PC-3 (cell line): ENCODE data around the gene UQCRQ. TPM values are rescaled to one million over a fixed set of nuclear protein-coding genes. Genes with fewer than 3 reads are reported as not detected.
"Not testable (repeated sequence)": the region's sequence is repeated elsewhere in the genome, so short reads cannot be mapped to it uniquely, and the experiment has no call there.

Experiments
- ATAC-seq: fragments of 200-7000 bp; cut with Tn5 transposase; 2 replicates; pipeline ENCODE4 v1.9.1; 2020; ENCODE audit warnings: mild to moderate bottlenecking, moderate library complexity
- BruUV-seq: library from RNA; stranded (reverse); fragments of 400-500 nt; replicated peaks from 2 replicates; lab custom pipeline; 2021; lab: Mats Ljungman, UMichigan
- CTCF ChIA-PET: fragments of 300-600 bp; sonication (Branson Sonifier 250); formaldehyde crosslinking; loops from one replicate; lab custom pipeline; 2022; ENCODE audit warnings: antibody characterized with exemption; lab: Charles Lee
- POLR2A ChIA-PET: fragments of 300-600 bp; sonication (Branson Sonifier 250); formaldehyde crosslinking; loops from one replicate; lab custom pipeline; 2022; ENCODE audit warnings: antibody characterized with exemption; ENCODE audit not compliant: unreplicated experiment; lab: Charles Lee
- DNase-seq: peaks from one replicate; pipeline ENCODE4 v3.0.0-alpha.2; 2015
- H2AFZ ChIP-seq: fragments of 300-600 bp; sonication (generic); 2 replicates; pipeline ENCODE4 v1.6.0; 2016; ENCODE audit warnings: antibody characterized with exemption, low read length
- H3F3A ChIP-seq: fragments of 300-600 bp; sonication (generic); one replicate; pipeline ENCODE4 v1.6.0; 2017; ENCODE audit warnings: antibody characterized with exemption, low read length, control low read depth, mild to moderate bottlenecking; ENCODE audit not compliant: unreplicated experiment
- H3K27ac ChIP-seq: fragments of 300-600 bp; sonication (generic); 2 replicates; pipeline ENCODE4 v1.5.1; 2016; ENCODE audit warnings: mild to moderate bottlenecking, low read length
- H3K27me3 ChIP-seq: fragments of 300-600 bp; sonication (generic); 2 replicates; pipeline ENCODE4 v1.6.1; 2016; ENCODE audit warnings: low read length, mixed read lengths
- H3K36me3 ChIP-seq: fragments of 300-600 bp; sonication (generic); 2 replicates; pipeline ENCODE4 v1.6.1; 2016; ENCODE audit warnings: low read depth, mixed run types, low read length, mixed read lengths
- H3K4me1 ChIP-seq: fragments of 300-600 bp; sonication (generic); 2 replicates; pipeline ENCODE4 v1.5.1; 2016; ENCODE audit warnings: low read length; ENCODE audit not compliant: insufficient read depth
- H3K4me2 ChIP-seq: fragments of 300-600 bp; sonication (generic); 2 replicates; pipeline ENCODE4 v1.6.0; 2016; ENCODE audit warnings: low read length
- H3K4me3 ChIP-seq: fragments of 300-600 bp; sonication (generic); 2 replicates; pipeline ENCODE4 v1.5.1; 2016; ENCODE audit warnings: mild to moderate bottlenecking, low read length, mixed read lengths
- H3K79me2 ChIP-seq: fragments of 300-600 bp; sonication (generic); 2 replicates; pipeline ENCODE4 v1.6.1; 2017; ENCODE audit warnings: low read length, mixed read lengths
- H3K9ac ChIP-seq: fragments of 300-600 bp; sonication (generic); 2 replicates; pipeline ENCODE4 v1.6.0; 2016; ENCODE audit warnings: mild to moderate bottlenecking, low read length
- H3K9me2 ChIP-seq: fragments of 300-600 bp; sonication (generic); replicated peaks from 2 replicates; pipeline ENCODE4 v1.6.1; 2016; ENCODE audit warnings: mixed run types, low read length, mixed read lengths
- H3K9me3 ChIP-seq: fragments of 300-600 bp; sonication (generic); 2 replicates; pipeline ENCODE4 v1.6.1; 2016; ENCODE audit warnings: low read length, mixed read lengths
- H4K20me1 ChIP-seq: fragments of 300-600 bp; sonication (generic); 2 replicates; pipeline ENCODE4 v1.6.1; 2016; ENCODE audit warnings: low read length, mixed read lengths
- EZH2 ChIP-seq: fragments of 300-600 bp; sonication (generic); IDR thresholded peaks from one replicate; pipeline ENCODE4 v1.6.1; 2017; ENCODE audit warnings: antibody characterized with exemption, mild to moderate bottlenecking, low read length; ENCODE audit not compliant: unreplicated experiment
- EZH2phosphoT487 ChIP-seq: fragments of 300-600 bp; sonication (generic); IDR thresholded peaks from 2 replicates; pipeline ENCODE4 v1.6.1; 2018; ENCODE audit warnings: mild to moderate bottlenecking, antibody characterized with exemption, low read length, borderline replicate concordance
- intact Hi-C: fragments of 100-400 bp; cut with micrococcal nuclease; formaldehyde crosslinking; loops from 2 replicates; pipeline ENCODE4 v1.9.0; 2023
- total RNA-seq: library from RNA; depleted of rRNA; stranded (reverse); fragments of >200 nt; gene quantifications from 2 replicates; pipeline ENCODE4 v1.2.3, GENCODE V29; 2014
- TF ChIP-seq, protein P1 (sequence below): fragments of 300-600 bp; sonication (generic); conservative IDR thresholded peaks from 2 replicates; pipeline ENCODE4 v1.5.1; 2017; ENCODE audit warnings: antibody characterized with exemption, low read depth, mild to moderate bottlenecking, low read length

Gene UQCRQ
- total RNA-seq, 1 experiment from 2014 or later: 198 TPM

DNA sequence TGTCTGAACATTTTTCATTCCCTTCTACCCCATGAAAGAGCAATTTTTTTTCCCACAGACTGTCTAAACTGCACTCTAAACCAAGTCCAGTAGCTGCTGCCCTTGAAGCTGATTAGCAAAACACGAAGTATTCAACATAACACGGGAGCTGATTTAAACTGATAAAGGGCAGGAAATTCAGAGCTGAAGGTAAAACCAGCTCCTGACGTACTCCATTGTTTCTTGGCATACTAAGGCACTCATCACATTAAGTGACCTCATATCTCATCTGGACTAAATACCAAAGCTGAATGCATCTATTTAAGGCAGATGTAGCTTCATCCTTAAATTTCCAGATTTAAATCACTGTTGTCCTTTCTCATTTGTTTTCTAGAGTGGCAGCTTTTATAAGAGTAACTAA is 12.1 kb upstream of the UQCRQ start:
- Histone ChIP-seq H3K4me2 (no peak overlapping the region), H2AFZ (no peak overlapping the region), H3K9me2 (no peaks in the 10 kb centered on the region), H3K27me3 (no peaks in the 10 kb centered on the region), H4K20me1 (no peaks in the 10 kb centered on the region), H3K27ac (no peak overlapping the region), H3K4me1 (no peaks in the 10 kb centered on the region), H3K9ac (no peak overlapping the region), H3F3A (no peaks in the 10 kb centered on the region), H3K79me2 (no peaks in the 10 kb centered on the region), H3K36me3 (no peaks in the 10 kb centered on the region), H3K9me3 (no peaks in the 10 kb centered on the region), H3K4me3 (no peak overlapping the region)
- no peak for DNase-seq
- no TSS peak for BruUV-seq
- no peak for ATAC-seq
- intact Hi-C loops: no loop called here
- CTCF ChIA-PET: interaction anchor here (0.9 kb wide), 1 partner anchor 180 kb away, joined by 3 read pairs; no protein-coding TSS in a partner anchor
- TF ChIP-seq EZH2: no peak
- TF ChIP-seq EZH2phosphoT487: no peak
- TF ChIP-seq, protein P1, sequence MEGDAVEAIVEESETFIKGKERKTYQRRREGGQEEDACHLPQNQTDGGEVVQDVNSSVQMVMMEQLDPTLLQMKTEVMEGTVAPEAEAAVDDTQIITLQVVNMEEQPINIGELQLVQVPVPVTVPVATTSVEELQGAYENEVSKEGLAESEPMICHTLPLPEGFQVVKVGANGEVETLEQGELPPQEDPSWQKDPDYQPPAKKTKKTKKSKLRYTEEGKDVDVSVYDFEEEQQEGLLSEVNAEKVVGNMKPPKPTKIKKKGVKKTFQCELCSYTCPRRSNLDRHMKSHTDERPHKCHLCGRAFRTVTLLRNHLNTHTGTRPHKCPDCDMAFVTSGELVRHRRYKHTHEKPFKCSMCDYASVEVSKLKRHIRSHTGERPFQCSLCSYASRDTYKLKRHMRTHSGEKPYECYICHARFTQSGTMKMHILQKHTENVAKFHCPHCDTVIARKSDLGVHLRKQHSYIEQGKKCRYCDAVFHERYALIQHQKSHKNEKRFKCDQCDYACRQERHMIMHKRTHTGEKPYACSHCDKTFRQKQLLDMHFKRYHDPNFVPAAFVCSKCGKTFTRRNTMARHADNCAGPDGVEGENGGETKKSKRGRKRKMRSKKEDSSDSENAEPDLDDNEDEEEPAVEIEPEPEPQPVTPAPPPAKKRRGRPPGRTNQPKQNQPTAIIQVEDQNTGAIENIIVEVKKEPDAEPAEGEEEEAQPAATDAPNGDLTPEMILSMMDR: no peak
- POLR2A ChIA-PET: no interaction called here

DNA sequence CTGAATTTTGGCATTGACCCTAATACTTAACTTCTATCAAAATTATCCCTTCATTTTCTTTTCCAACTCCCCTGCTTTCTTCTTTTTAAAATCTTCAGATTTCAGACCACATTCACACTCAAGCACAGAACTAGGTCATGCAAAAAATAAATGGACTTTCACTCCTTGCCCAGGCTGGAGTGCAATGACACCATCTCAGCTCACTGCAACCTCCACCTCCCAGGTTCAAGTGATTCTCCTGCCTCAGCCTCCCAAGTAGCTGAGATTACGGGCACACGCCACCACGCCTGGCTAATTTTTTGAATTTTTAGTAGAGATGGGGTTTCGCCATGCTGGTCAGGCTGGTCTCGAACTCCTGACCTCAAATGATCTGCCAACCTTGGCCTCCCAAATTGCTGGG is 11.4 kb upstream of the UQCRQ start:
- CTCF ChIA-PET, H3K27ac ChIP-seq, intact Hi-C loops: not testable (repeated sequence)

DNA sequence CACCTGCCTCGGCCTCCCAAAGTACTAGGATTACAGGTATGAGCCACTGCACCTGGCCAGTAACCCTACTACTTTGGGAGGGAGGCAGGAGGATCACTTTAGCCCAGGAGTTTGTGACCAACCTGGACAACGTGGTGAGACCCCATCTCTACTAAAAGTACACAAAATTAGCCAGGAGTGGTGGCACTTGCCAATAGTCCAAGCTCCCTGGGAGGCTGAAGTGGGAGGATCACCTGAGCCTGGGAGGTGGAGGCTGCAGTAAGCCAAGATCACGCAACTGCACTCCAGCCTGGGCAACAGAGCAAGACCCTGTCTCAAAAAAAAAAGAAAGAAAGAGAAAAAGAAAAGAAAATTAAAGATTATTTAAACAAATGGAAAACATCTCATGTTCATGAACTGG is 10.4 kb upstream of the UQCRQ start:
- Histone ChIP-seq H4K20me1 (no peaks in the 10 kb centered on the region), H2AFZ (no peak overlapping the region), H3K9me3 (no peaks in the 10 kb centered on the region), H3K36me3 (no peaks in the 10 kb centered on the region), H3K27ac (no peak overlapping the region), H3F3A (no peaks in the 10 kb centered on the region), H3K79me2 (no peaks in the 10 kb centered on the region), H3K9ac (no peak overlapping the region), H3K4me2 (no peak overlapping the region), H3K4me3 (no peak overlapping the region), H3K27me3 (no peaks in the 10 kb centered on the region), H3K4me1 (no peaks in the 10 kb centered on the region), H3K9me2 (no peaks in the 10 kb centered on the region)
- DNase-seq (no peak), ATAC-seq (no peak)
- no peak for TF ChIP-seq EZH2
- no peak for TF ChIP-seq EZH2phosphoT487
- TF ChIP-seq, protein P1: no peak
- POLR2A ChIA-PET: no interaction called here
- BruUV-seq: no TSS peak
- intact Hi-C loops: no loop called here
- CTCF ChIA-PET: no interaction called here

More for the DNA sequence above, 11.4 kb upstream of the UQCRQ start:
- BruUV-seq, H3K4me3 ChIP-seq, H4K20me1 ChIP-seq, H3K9ac ChIP-seq, H3K4me2 ChIP-seq, H3K27me3 ChIP-seq, POLR2A ChIA-PET, H3K36me3 ChIP-seq, H3F3A ChIP-seq, H2AFZ ChIP-seq, H3K9me3 ChIP-seq, H3K79me2 ChIP-seq, H3K4me1 ChIP-seq, H3K9me2 ChIP-seq, ATAC-seq, DNase-seq: not testable (repeated sequence)
